ENCODE measurements around the gene MBTPS1.
A peak's percentile ranks its signal among the peaks of the same experiment; 100 is the strongest.

MBTPS1 gene

DNA sequence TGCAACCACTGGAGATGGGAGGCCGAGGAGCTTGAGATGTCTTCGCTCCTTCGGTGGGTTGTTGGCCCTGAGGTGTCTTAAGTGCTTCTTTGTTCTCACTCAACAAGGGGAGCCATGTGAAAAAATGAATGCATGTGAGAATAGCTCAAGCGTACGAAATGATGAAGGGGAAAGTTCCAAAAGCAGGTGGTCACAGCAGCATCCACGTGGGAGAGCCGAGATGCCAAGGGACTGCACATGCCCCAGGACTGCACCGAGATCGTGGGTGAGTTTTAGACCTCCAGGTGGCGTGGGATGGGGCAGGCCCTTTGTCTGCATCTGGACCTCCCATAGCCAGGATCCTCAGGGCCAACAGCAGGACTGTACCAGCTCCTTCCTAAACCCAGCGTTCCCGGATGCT, 82.2 kb downstream of the MBTPS1 start:
- DNase-seq (ENCODE audit: low spot score) = no peak

DNA sequence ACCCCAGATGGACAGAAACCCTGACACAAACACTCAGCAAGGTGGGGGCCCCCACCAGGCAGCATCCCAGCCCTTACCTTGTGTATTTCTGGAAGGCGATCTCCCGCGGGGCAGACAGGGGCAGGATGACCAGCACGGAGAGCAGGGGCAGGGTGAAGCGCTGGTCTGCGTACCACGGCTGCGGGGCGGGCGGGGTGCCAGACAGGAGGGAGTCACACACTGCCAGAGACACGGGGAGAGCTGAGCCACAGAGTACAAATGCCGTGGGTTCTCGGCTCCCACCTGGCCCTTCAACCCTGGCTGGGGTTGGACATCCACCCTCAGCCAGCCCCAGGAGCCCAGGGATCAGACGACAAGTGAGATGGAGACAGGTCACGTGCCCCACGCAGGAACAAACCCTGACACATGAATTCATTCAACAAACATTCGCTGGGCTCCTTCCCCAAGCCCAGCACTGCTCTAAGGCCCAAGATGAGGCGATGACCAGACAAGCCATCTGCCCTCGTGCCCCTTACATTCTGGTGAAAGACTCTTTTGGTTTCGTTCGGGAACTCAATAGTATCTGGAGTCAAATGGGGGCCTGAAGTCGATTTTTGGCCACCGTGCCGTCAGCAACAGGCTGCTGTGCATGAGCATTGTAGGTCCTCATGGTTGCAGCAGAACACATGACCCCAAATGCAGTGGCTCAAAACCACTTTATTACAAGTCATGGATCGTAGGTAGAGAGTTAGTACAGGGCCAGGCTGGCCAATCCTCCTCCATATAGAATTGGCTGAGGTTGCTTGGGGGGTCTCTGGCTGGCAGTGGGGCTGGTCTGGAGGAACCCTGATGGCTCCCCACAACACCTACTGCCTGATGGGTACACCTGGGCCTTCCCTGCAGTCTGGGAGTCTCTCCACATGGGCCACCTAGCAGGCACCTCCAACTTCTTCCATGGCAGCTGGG, 83.2 kb downstream of the MBTPS1 start:
- no peak for DNase-seq (ENCODE audit: low spot score)

DNA sequence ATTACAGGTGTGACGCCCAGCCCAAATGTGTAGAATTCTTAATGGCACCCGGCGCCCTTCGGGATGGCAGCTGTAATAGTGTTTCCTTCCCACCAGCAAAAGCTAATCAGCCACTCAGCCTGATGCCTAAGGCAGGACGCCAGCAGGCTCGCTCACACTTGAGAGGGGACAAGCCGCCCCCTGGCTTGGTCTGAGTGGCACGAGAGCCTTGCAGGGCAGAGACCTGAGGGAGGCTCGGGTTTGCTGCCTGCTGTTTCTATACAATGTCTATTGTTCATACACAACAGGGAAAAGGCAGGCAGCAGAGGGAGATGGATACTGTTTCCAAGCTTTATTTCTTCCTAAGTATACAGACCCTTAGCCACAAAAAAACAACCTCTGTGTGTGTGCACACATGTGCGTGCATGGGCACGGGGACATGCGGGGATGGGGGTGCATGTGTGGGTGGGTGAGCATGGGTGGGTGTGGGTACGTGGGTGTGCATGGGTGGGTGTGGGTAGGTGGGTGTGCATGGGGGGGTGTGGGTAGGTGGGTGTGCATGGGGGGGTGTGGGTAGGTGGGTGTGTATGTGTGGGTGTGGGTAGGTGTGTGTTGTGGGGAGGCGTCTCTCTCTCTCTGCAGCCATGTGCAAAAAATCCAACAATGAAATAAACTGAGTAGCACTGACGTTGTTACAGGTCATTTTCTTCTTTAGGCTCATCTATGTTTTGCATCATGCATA, 84.1 kb downstream of the MBTPS1 start:
- no peak for DNase-seq (ENCODE audit: low spot score)

DNA sequence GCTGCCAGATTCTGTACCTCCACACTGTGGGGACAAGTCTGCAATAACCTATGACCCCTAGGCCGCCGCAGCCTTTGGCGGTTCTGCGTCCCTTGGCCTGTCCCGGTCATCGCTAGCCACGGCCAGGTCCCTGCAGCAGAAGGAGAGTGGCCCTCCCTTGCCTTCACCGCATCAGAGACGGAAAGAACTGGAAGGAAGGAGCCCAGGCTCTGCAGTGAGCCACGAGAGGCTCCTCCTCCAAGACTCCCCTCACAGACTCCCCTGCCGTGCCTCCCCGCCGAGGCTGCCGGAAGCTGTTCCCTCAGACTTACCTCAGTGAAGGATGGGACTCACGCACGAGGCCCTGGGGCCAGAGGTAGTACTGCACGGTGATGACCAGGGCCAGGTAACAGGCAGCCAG, 85.2 kb downstream of the MBTPS1 start:
- DNase-seq (ENCODE audit: low spot score) = no peak

DNA sequence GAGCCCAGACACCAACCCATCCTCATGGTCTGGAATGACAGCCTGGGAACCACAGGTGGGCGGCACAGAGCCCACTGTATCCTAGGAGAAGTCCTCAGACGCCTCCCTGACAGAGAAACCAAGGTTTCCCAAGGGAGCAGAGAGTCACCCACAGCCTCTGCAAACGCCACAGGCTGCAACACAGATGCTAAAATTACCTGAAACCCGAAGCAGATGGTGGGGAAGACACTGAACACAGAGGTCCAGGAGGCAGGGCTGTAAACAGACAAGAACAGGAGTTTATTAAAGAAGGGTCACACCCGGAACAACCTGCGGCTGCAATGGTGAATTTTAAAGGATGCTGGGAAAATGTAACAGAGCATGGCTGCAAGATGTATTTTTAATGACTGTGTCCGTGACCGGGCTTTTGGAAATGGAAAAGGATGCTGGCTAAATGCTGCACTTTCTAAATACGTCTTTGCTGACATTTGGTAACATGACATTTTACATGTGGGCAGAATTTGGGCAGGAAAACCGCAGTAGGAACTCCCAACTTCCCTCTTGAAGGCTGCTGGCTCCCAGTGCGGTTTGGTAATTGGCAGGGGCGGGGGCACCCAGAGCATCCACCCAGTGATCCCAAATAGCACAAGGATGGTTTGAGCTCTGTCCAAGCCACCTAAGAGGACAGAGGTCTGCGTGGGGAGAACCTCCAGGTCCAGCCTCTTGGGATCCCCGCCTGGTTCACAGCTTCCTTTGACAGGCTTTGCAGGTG, 87.3 kb downstream of the MBTPS1 start:
- DNase-seq (ENCODE audit: low spot score) = no peak

DNA sequence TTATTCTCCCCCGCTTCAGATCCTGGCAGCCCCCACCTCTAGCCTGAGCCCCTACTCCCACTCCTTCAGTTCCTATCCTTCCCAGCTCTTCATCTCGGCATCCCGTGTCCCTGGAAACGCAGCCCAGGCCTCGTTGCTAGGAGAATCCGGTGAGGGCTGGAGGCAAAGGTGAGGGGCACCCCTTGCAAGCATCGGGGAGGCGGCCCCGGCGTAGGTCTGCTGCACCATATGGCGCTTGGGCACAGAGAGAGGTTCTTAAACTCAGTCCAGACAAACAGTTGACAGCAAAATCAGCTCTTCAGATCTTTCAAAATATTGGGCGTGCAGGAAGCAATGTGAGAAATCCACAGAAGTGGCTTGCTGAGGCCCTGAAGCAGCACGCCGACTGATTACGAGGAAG, 89.1 kb downstream of the MBTPS1 start:
- no peak for DNase-seq (ENCODE audit: low spot score)

DNA sequence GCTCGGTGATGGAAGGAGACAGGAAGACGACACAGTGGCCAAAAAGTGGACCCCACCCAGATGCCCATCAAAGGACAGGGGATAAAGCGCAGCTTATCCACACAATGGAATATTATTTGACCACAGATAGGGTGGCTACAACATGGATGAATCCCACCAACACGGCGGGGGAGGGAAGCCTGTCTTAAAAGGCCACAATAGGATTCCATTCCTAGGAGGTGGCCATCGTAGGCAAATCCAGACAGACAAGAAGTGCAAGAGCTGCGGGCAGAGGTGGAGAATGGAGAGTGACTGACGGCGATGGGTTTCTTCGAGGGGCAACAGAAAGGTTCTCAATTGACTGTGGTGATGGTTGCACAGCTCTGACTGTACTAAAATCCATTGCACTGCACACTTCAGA, 90.1 kb downstream of the MBTPS1 start:
- DNase-seq (ENCODE audit: low spot score) = no peak

DNA sequence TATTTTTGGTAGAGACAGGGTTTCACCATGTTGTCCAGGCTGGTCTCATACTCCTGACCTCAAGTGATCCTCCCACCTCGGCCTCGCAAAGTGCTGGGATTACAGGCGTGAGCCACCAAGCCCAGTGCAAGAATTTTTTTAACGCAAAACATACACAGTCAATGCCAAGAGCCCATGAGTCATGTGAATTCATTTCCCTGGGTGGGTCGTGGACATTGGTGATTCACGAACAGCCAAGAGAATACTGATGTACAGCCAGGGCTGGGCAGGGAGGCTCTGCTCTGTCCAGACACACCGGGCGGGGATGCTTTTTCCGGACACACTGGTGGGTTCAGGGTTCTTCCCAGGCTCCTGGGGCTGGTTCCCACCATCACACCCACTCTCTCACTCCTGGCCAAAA, 91.9 kb downstream of the MBTPS1 start:
- no peak for DNase-seq (ENCODE audit: low spot score)

DNA sequence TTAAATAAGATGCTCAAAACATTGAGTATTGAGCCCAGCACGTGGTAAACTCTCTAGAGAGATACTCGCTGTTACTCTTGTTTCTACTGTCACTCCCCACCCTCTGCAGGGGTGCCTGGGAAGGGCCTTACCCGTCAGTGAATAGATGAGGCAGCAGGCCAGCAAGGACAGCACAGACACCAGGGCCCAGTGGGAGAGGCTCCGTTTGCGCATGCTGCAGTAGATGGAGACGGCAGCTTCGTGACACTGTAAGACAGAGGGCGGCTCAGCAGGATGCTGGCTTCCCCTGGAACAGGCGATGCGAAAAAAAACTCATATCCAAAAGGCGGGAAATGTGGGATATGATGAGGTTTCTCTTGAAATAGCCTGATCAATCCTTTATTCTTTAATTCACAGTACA, 94.1 kb downstream of the MBTPS1 start:
- DNase-seq (ENCODE audit: low spot score) = no peak

DNA sequence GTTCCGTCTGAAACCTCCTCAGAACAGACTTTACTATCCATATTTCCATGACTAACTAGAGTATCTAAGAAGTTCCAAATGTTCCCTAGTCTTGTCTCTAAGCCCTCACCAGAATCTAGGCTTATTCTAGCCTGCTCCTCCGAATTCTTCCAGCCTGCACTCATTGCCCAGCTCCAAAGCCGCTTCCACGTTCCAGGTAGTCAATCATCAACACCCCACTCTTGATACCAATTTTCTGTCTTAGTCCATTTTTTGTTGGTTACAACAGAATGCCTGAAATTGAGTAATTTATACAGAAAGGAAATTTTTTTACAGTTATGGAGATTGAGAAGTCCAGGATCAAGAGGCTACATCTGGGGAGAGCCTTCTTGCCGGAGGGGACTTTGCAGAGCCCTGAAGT, 95.3 kb downstream of the MBTPS1 start:
- no peak for DNase-seq (ENCODE audit: low spot score)

DNA sequence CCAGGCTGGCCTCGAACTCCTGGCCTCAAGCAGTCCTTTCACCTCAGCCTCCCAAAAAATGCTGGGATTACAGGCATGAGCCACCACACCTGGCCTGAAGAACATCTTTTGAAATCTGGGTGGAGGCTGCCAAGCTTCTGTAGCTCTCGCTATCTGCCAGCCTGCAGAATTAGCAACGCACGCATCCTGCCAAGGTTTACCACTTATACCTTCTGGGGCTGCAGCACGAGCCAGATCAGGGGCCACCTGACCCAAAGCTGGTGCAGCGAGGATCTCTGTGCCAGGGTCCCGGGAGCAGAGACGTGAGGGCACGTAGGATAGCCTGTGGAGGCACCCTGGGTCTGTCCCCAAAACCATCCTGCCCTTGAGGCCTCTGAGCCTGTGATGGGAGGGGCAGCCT, 96.4 kb downstream of the MBTPS1 start:
- no peak for DNase-seq (ENCODE audit: low spot score)

DNA sequence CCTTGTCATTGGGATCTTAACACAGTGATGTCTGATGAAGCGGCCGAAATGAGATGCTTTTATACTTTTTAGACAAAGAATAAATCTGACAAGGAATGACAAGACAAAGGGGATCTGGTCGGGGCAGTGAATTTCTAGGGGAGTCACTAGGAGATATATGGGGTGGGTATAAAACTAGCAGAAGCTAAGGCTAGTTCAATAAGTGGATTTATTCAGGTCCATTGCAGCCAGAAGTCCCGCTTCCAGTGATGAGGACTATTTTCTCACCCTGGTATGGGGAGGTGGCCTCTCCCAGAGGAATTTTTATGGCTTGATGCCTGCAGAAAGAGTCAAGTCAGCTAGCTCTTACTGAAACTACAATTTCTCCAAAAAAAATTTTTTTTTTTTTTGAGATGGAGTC, 98.0 kb downstream of the MBTPS1 start:
- no peak for DNase-seq (ENCODE audit: low spot score)

DNA sequence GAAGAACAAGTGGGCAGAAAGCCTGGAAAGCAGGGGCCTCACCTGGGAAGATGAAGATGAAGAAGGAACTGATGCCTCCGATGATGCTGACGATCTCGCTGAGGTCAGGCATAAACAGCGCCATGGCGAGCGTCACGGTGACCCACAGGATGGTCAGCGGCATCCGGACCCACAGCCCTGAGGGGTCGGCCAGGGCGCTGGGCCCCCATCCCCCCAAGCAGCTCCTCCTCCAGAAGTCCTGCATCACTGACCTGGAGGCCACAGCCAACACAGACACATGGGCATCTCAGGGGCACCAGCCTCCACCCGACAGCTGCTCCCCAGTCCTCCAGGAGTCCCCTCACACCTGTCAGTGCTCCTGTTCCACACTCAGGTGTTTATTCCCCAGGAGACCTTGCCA, 100.3 kb downstream of the MBTPS1 start:
- DNase-seq (ENCODE audit: low spot score) = no peak

DNA sequence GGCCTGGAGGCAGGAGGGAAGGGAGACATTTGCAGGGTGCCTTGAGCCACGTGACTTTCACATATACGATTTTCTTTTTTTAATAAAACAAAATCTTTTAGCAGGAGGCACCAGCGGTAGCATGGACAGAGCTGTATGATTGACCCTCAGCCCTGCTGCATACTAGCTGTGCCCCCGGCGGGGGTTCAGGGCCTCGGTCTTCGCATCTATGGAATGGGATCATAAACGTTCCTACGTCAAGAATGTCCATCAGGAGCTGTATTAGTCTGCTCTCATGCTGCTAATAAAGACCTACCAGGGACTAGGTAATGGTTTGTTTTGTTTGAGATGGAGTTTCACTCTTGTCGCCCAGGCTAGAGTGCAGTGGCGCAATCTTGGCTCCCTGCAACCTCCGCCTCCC, 101.3 kb downstream of the MBTPS1 start:
- DNase-seq (ENCODE audit: low spot score) = no peak

DNA sequence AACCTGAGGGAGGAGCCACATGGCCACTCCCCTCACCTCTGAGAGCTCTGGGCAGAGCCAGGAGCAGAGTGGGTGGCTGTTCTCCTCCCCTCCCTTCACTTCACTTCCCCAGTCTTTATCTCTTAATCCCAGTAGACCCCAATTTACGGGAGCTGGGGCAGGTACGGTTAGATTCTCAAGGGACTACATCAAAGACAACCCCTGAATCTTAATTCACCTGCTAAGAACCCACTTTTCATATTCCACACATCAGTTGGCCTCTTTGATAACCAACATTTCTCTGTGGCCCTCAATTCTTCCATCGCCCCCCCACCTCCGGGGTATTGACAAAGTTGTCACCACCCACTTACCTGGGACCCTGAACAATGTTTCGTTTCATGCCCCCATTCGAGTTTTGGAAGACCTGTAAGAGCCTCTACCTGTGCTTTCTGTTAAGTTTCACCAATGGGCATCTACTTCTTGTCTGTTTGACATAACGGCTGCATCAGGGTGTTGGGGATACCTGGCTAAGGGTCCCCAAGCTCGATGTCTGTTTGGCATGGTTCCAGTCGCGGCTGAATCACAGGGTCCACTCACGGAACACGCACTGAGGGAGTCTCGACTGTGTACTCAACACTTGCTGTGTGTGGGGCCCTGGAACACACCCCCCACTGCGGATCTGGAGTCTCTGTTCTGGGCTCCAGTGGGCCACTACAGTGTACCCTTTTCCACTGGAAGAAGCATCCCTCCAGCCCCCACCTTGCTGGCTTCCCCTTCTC, 102.0 kb downstream of the MBTPS1 start:
- no peak for DNase-seq (ENCODE audit: low spot score)

DNA sequence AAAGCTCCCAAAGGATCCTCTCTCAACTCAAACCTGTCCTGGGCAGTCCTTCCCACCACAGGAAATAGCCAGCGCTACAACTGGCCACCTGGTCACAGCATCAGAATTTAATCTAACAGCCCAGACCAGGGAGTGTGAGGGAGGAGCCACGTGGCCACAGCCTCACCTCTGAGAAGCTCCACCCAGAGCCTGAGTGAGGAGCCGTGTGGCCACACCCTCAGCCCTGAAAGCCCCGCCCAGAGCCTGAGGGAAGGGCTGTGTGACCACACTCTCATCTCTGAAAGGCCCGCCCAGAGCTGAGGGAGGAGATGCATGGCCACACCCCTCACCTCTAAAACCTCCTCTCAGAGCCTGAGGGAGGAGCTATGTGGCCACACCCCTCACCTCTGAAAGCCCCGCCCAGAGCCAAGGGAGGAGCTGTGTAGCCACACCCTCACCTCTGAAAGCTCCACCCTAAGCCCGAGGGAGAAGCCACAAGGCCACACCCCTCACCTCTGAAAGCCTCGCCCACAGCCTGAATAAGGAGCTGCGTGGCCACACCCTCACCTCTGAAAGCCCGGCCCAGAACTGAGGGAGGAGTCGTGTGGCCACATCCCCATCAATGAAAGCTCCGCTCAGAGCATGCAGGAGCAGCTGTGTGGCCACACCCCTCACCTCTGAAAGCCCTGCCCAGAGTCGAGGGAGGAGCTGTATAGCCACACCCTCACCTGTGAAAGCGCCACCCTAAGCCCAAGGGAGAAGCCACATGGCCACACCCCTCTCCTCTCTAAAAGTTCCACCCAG, 102.8 kb downstream of the MBTPS1 start:
- DNase-seq (ENCODE audit: low spot score) = peak; percentile 11

DNA sequence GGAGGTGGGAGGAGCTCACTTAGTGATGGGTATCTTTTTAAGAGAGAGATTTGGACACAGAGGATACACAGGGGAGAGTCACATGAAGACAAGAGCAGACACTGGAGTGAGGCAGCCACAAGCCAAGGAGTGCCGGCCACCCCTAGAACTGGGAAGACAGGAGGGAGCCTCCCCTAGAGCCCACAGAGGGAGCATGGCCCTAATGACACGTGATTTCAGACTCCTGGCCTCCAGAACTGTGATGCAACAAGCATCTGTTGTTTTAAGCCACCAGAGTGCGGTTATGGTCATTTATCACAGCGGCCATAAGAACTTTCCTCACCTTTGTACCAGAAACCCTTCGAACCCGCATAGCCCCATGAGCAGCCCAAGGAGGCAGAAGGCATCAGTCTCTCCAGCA, 107.5 kb downstream of the MBTPS1 start:
- no peak for DNase-seq (ENCODE audit: low spot score)

DNA sequence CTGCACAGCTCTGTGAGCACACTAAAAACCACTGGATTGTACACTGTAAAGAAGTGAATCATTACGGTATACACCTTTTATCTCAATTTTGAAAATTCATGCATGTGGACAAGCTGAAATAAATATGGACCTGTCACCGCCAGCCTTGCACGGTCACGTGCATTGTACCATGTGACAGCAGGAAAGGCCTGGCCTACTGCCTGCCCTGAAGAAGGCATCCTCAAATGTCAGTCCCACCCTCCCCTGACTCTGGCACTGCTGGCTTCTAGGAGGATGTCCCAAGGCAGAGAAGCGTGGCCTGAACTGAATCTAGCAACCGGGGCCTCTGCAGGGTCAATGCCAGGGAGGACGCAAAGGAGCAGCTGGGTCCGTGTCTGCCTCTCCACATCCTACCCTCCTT, 108.8 kb downstream of the MBTPS1 start:
- DNase-seq (ENCODE audit: low spot score) = no peak

DNA sequence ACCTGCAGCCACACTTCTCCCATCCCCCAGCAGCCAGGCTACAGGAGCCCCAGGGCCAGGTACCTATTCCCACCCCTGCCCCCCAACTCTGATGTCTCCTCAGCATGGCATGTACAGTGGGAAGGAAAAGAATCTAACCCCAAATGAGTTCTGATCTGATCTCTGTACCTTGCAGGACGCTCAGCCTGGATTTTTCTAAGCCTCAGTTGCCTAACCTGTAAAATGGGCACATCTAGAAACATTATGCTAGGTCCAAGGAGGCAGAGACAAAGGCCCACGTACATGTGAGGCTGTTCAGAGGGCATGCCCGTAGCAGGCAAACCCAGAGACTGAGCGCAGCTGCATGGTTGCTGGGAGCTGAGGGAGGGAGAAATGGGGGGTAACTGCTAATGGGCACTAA, 109.2 kb downstream of the MBTPS1 start:
- no peak for DNase-seq (ENCODE audit: low spot score)

DNA sequence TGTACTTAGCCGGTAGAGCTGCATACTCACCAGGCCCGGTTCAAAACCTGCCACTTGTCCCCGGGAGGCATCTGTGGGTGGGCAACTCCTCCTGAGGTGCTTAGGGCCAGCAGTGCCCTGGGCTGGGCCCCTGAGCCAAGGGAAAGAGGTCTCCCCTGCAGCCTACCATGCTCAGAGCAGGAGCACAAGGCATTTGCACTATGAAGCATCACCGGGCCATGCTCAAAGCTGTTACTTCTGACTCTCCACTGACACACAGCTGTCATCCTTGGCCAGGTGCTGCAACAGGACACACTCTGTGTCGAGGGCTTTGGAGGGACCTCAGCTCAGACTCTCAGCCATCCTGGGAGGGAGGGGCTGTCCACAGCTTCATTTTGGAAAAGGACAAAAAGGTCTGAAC, 111.4 kb downstream of the MBTPS1 start:
- no peak for DNase-seq (ENCODE audit: low spot score)

DNA sequence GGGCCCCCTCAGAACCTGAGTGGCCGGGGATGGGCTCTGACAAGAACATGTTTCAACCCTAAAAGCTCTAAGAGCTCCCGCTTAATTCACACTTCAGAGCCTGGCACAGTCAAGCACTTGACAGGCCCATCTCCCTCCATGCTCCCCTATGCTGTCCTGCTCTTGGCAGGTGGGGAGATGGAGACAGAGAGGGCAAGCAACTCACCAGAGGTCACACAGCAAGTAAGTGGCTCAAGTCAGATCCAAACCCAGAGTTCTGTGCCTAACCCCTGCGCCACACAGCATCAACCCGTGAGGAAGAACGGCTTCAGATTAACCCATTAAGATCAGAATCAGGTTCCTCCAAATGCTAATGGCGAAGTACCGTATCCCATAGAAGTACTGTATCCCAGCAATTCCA, 112.3 kb downstream of the MBTPS1 start:
- no peak for DNase-seq (ENCODE audit: low spot score)

Measured in CD4-positive, alpha-beta T cell treated with Interleukin-2 at 100 ng/mL for 4 hours (primary cell).